Stomach (tissue), 4 donors: ENCODE results near the gene DTX3L.

ENCODE experiments used
- EP300 ChIP-seq: sonication (generic); formaldehyde crosslinking; IDR thresholded peaks from one replicate; pipeline ENCODE4 v1.6.1; 2017; ENCODE audit warnings: antibody characterized with exemption
- POLR2AphosphoS5 ChIP-seq, 3 donors: sonication (generic); formaldehyde crosslinking; IDR thresholded peaks; one replicate each; pipeline ENCODE4 v1.6.1; 2016; ENCODE audit warnings: antibody characterized with exemption in 3 of 3
- TF ChIP-seq, protein P1 (sequence below), 7 experiments: fragments of 450-650 bp in 4 of 7; fragments of 200-600 bp in 3 of 7; sonication (generic) in 3 of 7; IDR thresholded peaks; one replicate each; pipeline ENCODE4 v1.5.1; 2016 to 2019; ENCODE audit warnings: antibody characterized with exemption in 7 of 7, control low read depth in 2 of 7, mild to moderate bottlenecking in 1 of 7

DNA sequence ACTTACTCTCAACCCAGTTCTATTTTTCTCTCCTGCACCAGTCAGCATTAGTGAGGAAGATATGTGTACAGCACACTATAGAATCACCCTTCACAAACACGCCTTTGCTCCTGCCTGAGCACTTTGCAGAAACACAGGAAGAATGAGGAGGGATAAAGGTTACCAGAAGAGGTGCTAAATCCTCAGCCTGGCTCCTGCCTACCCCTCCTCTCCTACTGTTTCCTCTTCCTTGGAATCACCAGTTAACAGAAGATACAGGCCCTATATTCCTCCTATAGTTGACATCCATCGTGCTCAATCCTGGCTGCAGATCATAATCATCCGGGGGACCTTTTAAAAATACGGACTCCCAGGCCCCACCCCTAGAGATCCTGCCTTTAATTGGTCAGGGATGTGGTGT is 42.2 kb downstream of the DTX3L start:
- TF ChIP-seq POLR2AphosphoS5 (IDR thresholded peaks at IDR 0.05) (no peak), EP300 (no peak)
- TF ChIP-seq, protein P1, sequence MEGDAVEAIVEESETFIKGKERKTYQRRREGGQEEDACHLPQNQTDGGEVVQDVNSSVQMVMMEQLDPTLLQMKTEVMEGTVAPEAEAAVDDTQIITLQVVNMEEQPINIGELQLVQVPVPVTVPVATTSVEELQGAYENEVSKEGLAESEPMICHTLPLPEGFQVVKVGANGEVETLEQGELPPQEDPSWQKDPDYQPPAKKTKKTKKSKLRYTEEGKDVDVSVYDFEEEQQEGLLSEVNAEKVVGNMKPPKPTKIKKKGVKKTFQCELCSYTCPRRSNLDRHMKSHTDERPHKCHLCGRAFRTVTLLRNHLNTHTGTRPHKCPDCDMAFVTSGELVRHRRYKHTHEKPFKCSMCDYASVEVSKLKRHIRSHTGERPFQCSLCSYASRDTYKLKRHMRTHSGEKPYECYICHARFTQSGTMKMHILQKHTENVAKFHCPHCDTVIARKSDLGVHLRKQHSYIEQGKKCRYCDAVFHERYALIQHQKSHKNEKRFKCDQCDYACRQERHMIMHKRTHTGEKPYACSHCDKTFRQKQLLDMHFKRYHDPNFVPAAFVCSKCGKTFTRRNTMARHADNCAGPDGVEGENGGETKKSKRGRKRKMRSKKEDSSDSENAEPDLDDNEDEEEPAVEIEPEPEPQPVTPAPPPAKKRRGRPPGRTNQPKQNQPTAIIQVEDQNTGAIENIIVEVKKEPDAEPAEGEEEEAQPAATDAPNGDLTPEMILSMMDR (IDR thresholded peaks at IDR 0.05) = no peak
